CD14-positive monocyte (primary cell): ENCODE measurements around the gene HNMT. TPM values are rescaled to one million over a fixed set of nuclear protein-coding genes. Genes with fewer than 3 reads are reported as not detected.

Source experiments
- DNase-seq, 3 donors: peaks; one replicate each; pipeline ENCODE4 v3.0.0-alpha.2; 2011 to 2022
- H2AFZ ChIP-seq: 2 replicates; pipeline ENCODE4 v1.6.0; 2012; ENCODE audit warnings: mild to moderate bottlenecking, low read depth, low read length, inconsistent platforms; ENCODE audit not compliant: insufficient read depth, poor library complexity, severe bottlenecking
- H3K27ac ChIP-seq, 2 donors: 1 replicate in 1 of 2; 2 replicates in 1 of 2; pipeline ENCODE4 v1.5.1; 2012 to 2013; ENCODE audit warnings: low read length in 2 of 2, control low read depth in 1 of 2, inconsistent platforms in 1 of 2, low read depth in 1 of 2, mild to moderate bottlenecking in 1 of 2
- H3K27me3 ChIP-seq, 2 donors: one replicate each; pipeline versions ENCODE4 v1.6.0 to v1.6.1; 2011 to 2013; ENCODE audit warnings: low read length in 2 of 2; ENCODE audit not compliant: control insufficient read depth in 2 of 2, insufficient read depth in 2 of 2
- H3K36me3 ChIP-seq, 2 donors: replicated peaks in 1 of 2; 1 replicate in 1 of 2; 2 replicates in 1 of 2; pipeline versions ENCODE4 v1.5.1 to v1.6.1; 2012 to 2013; ENCODE audit warnings: low read length in 2 of 2, control low read depth in 1 of 2, inconsistent platforms in 1 of 2, mild to moderate bottlenecking in 1 of 2; ENCODE audit not compliant: insufficient read depth in 2 of 2, control insufficient read depth in 1 of 2
- H3K4me1 ChIP-seq, 2 donors: 1 replicate in 1 of 2; 2 replicates in 1 of 2; pipeline versions ENCODE4 v1.5.1 to v1.6.1; 2012 to 2013; ENCODE audit warnings: low read length in 2 of 2, control low read depth in 1 of 2, inconsistent platforms in 1 of 2, mild to moderate bottlenecking in 1 of 2, moderate library complexity in 1 of 2; ENCODE audit not compliant: insufficient read depth in 2 of 2, control insufficient read depth in 1 of 2
- H3K4me2 ChIP-seq: replicated peaks from 2 replicates; pipeline ENCODE3; 2012; ENCODE audit warnings: low read length, moderate library complexity, mild to moderate bottlenecking; ENCODE audit not compliant: poor library complexity, severe bottlenecking; ENCODE audit errors: extremely low read depth
- H3K4me3 ChIP-seq, 3 experiments: fragments of 200-600 bp in 1 of 3; sonication (generic) in 1 of 3; replicated peaks in 1 of 3; 1 replicate in 2 of 3; 2 replicates in 1 of 3; pipeline ENCODE4 v1.5.1; 2011 to 2013; ENCODE audit warnings: low read length in 3 of 3, mild to moderate bottlenecking in 3 of 3, control low read depth in 2 of 3, low read depth in 2 of 3, inconsistent platforms in 1 of 3, moderate library complexity in 1 of 3
- H3K79me2 ChIP-seq: 2 replicates; pipeline ENCODE4 v1.6.0; 2012; ENCODE audit warnings: mild to moderate bottlenecking, control low read depth, inconsistent platforms, low read length, moderate library complexity; ENCODE audit not compliant: insufficient read depth
- H3K9ac ChIP-seq: 2 replicates; pipeline ENCODE4 v1.6.0; 2017; ENCODE audit warnings: low read length, mild to moderate bottlenecking; ENCODE audit not compliant: insufficient read depth, poor library complexity, severe bottlenecking
- H3K9me3 ChIP-seq, 2 donors: replicated peaks in 1 of 2; 1 replicate in 1 of 2; 2 replicates in 1 of 2; pipeline versions ENCODE4 v1.5.1 to v1.6.1; 2012 to 2013; ENCODE audit warnings: low read length in 2 of 2, control low read depth in 1 of 2; ENCODE audit not compliant: control insufficient read depth in 1 of 2, insufficient read depth in 1 of 2
- H4K20me1 ChIP-seq: 2 replicates; pipeline ENCODE4 v1.6.0; 2012; ENCODE audit warnings: mild to moderate bottlenecking, low read length, control low read depth, moderate library complexity; ENCODE audit not compliant: insufficient read depth
- H3K27ac Mint-ChIP-seq, 7 donors: one replicate each; pipeline ENCODE4 v1.8.0; 2020; ENCODE audit warnings: mild to moderate bottlenecking in 7 of 7, mixed read lengths in 7 of 7, moderate library complexity in 6 of 7, inconsistent platforms in 2 of 7
- H3K27me3 Mint-ChIP-seq, 3 donors: one replicate each; pipeline ENCODE4 v1.8.0; 2021 to 2022; ENCODE audit warnings: low read depth in 3 of 3, mild to moderate bottlenecking in 3 of 3, mixed read lengths in 3 of 3, moderate library complexity in 3 of 3, inconsistent platforms in 1 of 3
- H3K36me3 Mint-ChIP-seq, 2 donors: one replicate each; pipeline ENCODE4 v1.8.0; 2020; ENCODE audit warnings: mixed read lengths in 2 of 2, inconsistent platforms in 1 of 2, mild to moderate bottlenecking in 1 of 2
- H3K4me1 Mint-ChIP-seq: one replicate; pipeline ENCODE4 v1.8.0; 2020; ENCODE audit warnings: mild to moderate bottlenecking, mixed read lengths
- H3K4me3 Mint-ChIP-seq, 2 donors: one replicate each; pipeline ENCODE4 v1.8.0; 2020; ENCODE audit warnings: mild to moderate bottlenecking in 2 of 2, mixed read lengths in 2 of 2, moderate library complexity in 1 of 2
- H3K9me3 Mint-ChIP-seq, 7 donors: one replicate each; pipeline ENCODE4 v1.8.0; 2020 to 2022; ENCODE audit warnings: mixed read lengths in 7 of 7, mild to moderate bottlenecking in 6 of 7, moderate library complexity in 6 of 7, inconsistent platforms in 2 of 7
- WGBS: methylation state at CpG from one replicate; pipeline ENCODE4 v1.1.5; 2013; ENCODE audit warnings: missing lambda C conversion rate; ENCODE audit not compliant: insufficient coverage; 5-methylcytosine and 5-hydroxymethylcytosine counted together
- intact Hi-C, 2 donors: fragments of 100-400 bp; cut with micrococcal nuclease; formaldehyde crosslinking; loops; one replicate each; pipeline versions ENCODE4 v1.15.0 to v1.15.1; 2023
- polyA plus RNA-seq, 3 donors: library from polyadenylated mRNA; depleted of rRNA in 1 of 3; unstranded in 2 of 3; stranded (reverse) in 1 of 3; fragments of 300-500 nt in 2 of 3; fragments of >200 nt in 1 of 3; fragmentation: Illumina TruSeq in 2 of 3; gene quantifications; 1 replicate in 2 of 3; 2 replicates in 1 of 3; pipeline ENCODE4 v1.2.3, GENCODE V29; 2012 to 2021
- TF ChIP-seq, protein P1 (sequence below): fragments of 200-600 bp; IDR thresholded peaks from one replicate; pipeline ENCODE4 v1.8.0; 2022; ENCODE audit warnings: antibody characterized with exemption, mild to moderate bottlenecking

Gene HNMT
- polyA plus RNA-seq, 3 donors, result 83.0 to 118 (median 109) TPM

DNA sequence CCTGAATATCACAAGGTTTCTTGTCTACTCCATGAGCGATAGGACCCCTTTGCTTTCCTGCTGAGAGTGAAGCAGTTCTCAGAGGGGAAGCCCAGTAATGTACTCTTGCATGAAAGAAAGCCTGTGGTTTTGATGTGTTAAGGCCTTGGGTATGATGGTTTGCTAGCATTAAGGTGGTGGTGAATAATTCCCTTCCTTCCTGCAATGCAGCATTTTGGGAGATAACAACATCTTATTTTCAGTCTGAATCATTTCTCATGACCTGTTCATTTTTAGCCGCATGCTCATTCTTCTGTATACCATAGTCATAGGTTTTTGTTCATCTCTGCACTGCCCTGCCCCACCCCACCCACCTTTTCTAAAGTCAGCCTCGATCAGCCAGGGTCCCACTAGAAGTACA is 66.2 kb downstream of the HNMT start:
- Histone ChIP-seq H3K4me2 (no peak overlapping the region), H4K20me1 (no peaks in the 10 kb centered on the region), H3K9ac (no peak overlapping the region), H3K36me3 (no peaks in the 10 kb centered on the region), H2AFZ (no peak overlapping the region), H3K9me3 (peaks cover 0 to 2% of the 10 kb centered on the region in 2 donors), H3K27ac (no peak overlapping the region), H3K4me3 (no peak overlapping the region), H3K27me3 (no peaks in the 10 kb centered on the region), H3K79me2 (no peaks in the 10 kb centered on the region), H3K4me1 (peaks cover 40 to 43% of the 10 kb centered on the region in 2 donors)
- Mint-ChIP-seq H3K4me3 (no peak overlapping the region), H3K9me3 (no peaks in the 10 kb centered on the region), H3K4me1 (peaks cover 5% of the 10 kb centered on the region), H3K27me3 (no peaks in the 10 kb centered on the region), H3K27ac (no peak overlapping the region), H3K36me3 (no peaks in the 10 kb centered on the region)
- DNase-seq, result no peak
- intact Hi-C loops, result loop anchor here in 1 of 2 donors (10.0 kb wide), 1 partner anchor 86 kb away; no protein-coding TSS in a partner anchor
- 92% methylated on average over 1 of the region's 3 CpGs for WGBS
- TF ChIP-seq, protein P1, sequence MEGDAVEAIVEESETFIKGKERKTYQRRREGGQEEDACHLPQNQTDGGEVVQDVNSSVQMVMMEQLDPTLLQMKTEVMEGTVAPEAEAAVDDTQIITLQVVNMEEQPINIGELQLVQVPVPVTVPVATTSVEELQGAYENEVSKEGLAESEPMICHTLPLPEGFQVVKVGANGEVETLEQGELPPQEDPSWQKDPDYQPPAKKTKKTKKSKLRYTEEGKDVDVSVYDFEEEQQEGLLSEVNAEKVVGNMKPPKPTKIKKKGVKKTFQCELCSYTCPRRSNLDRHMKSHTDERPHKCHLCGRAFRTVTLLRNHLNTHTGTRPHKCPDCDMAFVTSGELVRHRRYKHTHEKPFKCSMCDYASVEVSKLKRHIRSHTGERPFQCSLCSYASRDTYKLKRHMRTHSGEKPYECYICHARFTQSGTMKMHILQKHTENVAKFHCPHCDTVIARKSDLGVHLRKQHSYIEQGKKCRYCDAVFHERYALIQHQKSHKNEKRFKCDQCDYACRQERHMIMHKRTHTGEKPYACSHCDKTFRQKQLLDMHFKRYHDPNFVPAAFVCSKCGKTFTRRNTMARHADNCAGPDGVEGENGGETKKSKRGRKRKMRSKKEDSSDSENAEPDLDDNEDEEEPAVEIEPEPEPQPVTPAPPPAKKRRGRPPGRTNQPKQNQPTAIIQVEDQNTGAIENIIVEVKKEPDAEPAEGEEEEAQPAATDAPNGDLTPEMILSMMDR, result no peak

DNA sequence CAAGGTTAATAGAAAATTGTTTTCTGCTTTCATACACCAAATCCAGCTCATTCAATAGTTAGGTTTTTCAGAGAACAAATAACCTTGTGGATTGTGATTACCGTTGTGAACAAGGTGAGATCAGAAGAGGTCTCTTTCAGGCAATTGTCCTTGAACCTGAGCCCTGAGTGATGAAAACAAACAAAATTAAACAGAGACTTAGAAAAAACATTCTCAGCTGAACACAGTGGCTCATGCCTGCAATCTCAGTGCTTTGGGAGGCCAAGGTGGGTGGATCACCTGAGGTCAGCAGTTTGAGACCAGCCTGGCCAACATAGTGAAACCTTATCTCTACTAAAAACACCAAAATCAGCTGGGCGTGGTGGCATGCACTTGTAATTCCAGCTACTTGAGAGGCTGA is 68.1 kb downstream of the HNMT start:
- H3K9me3 ChIP-seq, result peaks cover 0 to 2% of the 10 kb centered on the region in 2 donors
- DNase-seq, result no peak
- H3K27me3 ChIP-seq, result no peaks in the 10 kb centered on the region
- Mint-ChIP-seq H3K4me3 (no peak overlapping the region), H3K4me1 (peaks cover 9% of the 10 kb centered on the region), H3K9me3 (no peaks in the 10 kb centered on the region), H3K36me3 (no peaks in the 10 kb centered on the region), H3K27ac (no peak overlapping the region), H3K27me3 (no peaks in the 10 kb centered on the region)
- TF ChIP-seq, protein P1, result no peak
- no peak overlapping the region for H2AFZ ChIP-seq
- intact Hi-C loops, result loop anchor here in 1 of 2 donors (10.0 kb wide), 1 partner anchor 88 kb away; no protein-coding TSS in a partner anchor
- H3K36me3 ChIP-seq, result no peaks in the 10 kb centered on the region
- no peaks in the 10 kb centered on the region for H4K20me1 ChIP-seq
- no peak overlapping the region for H3K27ac ChIP-seq
- no peak overlapping the region for H3K4me2 ChIP-seq
- no CpG with 5 or more reads among the region's 2 CpGs for WGBS
- H3K9ac ChIP-seq, result no peak overlapping the region
- no peak overlapping the region for H3K4me3 ChIP-seq
- H3K79me2 ChIP-seq, result no peaks in the 10 kb centered on the region
- H3K4me1 ChIP-seq, result peaks cover 50 to 54% of the 10 kb centered on the region in 2 donors
